Erythroblast (primary cell): ENCODE results near the gene FAM13A.

Experiments
- DNase-seq, 2 experiments: peaks; one replicate each; lab custom pipeline; 2025; lab: John Stamatoyannopoulos, UW
- GATA1 ChIP-seq: IDR thresholded peaks from 2 replicates; pipeline ENCODE4 v1.6.1; 2011; ENCODE audit warnings: low read depth, mild to moderate bottlenecking, control low read depth, low read length, moderate library complexity
- POLR2A ChIP-seq: IDR thresholded peaks from 2 replicates; pipeline ENCODE4 v1.6.1; 2011; ENCODE audit warnings: mild to moderate bottlenecking, low read length

FAM13A gene

DNA sequence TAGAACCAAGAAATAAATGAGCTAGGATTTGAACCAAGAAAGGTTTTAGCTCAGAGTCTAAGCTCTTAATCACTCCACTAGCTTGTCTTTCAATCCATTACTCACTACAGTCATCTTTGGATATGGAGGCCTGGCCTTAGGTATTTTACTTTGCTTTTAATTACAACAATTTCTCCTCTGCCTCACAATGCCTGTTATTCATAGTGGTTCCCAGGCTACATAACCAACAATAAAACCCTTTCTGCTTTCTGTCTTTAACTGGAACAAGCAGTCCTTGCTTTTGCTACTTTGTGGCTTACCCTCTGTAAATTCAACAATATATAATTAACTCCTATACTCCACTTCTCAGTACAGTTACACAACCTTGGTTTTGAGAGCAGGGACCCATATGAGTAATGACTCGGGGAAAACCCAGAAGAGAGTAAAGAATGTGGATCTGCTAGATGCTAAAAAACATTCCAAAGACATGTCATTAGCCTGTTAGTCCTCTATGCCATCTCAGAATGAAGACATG is 264.7 kb downstream of the FAM13A start:
- TF ChIP-seq GATA1 (no peak), POLR2A (no peak)
- no peak for DNase-seq

DNA sequence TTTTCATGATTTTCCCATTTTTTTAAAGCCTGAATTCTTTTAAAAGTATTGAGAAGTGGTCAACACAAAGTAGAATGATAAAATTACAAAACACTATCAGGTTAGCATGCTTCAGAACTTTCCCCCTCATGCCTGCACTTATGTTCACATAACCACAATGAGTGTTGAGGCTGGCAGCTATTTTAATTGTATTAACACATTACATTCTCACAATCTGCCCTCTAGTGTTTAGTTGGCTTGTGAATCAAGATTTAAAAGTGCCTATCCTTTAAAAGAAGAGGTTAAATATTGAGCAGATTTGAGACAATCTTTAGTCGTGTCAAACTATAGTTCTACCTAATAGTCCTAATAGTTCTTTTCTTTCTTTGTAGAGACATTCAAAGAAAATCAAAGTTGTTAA is 265.7 kb downstream of the FAM13A start:
- TF ChIP-seq GATA1 (no peak), POLR2A (no peak)
- peak in 1 of 2 experiments; percentile 9 for DNase-seq

DNA sequence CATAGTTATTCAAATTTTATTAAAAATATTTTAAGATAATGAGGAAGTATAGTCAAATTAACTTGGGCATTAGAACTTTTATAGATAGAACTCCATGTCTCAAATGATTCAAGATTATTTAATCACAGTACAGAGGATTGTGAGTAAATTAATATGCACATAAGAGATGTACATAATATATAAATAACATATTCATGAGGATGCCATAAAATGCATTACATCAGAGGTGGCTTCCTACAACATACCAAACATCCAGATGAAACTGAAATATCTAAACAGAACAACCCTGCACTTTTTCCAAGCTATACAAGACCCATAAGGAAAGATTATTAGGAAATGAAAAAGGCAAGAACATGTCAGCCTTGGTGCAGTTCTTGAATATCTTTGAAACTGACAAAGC is 268.1 kb downstream of the FAM13A start:
- no peak for TF ChIP-seq POLR2A
- no peak for TF ChIP-seq GATA1
- DNase-seq, result no peak

DNA sequence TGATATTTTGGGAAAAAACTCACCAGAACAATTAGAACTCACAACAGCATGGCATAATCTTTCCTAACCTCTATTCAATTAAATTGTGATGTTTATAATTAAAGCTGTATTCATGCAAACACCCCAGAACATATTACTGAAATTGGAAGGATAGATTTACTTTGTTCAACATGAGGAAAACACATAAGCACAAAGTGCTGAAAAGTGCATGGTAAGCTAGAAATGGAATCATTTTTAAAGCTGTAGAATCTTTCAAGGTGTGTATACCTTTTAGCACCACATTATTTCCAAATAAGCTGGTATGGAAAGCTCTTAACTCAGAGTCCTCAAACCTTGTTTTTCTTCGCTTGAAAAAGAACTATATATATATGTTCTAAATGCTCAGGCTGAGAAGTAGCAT is 268.6 kb downstream of the FAM13A start:
- no peak for DNase-seq
- TF ChIP-seq GATA1 (no peak), POLR2A (no peak)

DNA sequence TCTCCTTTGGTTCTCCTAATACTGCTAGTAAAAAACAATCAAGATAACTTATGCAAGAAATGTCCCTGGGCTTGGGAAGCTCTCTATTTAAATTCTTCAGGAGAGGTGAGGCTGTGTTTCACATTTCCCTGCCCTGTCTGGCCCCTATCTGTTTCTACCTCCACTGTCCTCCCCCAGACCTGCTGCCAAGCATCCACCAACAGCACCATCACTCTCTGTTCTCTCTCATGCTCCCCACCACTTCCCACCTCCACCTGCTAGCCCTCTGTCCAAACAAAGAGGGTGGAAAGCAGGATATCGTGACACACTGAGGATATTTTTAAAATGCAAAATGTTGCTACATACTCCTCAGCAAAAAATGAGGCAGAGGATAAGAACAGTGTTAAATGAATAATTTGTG is 271.0 kb downstream of the FAM13A start:
- no peak for DNase-seq
- no peak for TF ChIP-seq GATA1
- no peak for TF ChIP-seq POLR2A

DNA sequence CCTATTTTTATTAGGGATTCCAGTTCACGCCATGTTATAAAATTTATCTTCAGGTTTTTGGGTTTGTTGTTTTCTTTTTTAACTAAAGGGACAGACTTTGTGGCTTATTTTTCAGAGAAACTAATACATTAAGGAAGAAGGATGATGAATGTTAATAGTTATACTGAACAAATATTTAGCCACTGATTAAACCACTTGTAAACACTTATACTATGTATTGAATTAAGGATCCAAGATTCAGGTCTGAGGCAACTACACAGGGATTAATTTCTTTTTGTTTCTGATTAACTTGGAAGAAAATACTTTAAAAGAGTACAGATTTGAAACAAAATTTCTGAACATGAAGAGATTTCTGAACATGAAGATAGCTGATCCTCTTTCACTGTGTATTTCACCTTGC is 276.6 kb downstream of the FAM13A start:
- TF ChIP-seq GATA1 (no peak), POLR2A (no peak)
- DNase-seq, result no peak

DNA sequence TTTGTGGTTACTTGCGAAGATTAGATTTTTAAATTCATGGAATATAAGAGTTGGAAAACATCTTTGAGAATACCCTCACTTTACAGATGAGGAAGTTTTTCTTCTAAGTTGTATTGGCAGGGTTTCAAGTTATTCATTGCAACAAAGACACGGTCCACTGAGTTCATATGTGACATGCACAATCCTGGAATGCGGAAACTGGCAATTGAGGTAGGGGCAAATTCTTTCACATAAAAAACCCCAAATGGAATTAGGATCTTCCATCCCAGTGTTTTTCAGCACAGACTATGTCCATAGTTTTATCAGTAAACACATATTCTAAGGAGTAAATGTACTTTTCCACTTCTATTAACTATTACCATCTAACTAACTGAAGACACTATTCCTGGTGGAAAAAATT is 277.6 kb downstream of the FAM13A start:
- no peak for DNase-seq
- TF ChIP-seq GATA1 (no peak), POLR2A (no peak)

DNA sequence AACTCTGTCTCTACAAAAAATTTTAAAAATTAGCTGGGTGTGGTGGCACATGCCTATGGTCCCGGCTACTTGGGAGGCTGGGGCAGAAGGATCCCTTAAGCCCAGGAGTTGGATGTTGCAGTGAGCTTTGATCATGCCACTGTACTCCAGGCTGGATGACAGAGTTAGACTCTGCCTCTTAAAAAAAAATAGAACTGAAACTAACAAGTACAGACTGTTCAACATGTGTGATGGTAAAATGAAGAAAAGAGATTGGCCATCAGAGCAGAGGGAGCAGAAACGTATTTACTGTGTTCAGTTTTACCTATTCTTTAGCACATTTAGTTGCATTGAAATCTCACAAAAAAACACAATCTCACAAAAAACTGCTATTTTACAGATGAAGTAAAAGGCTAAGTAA is 281.5 kb downstream of the FAM13A start:
- no peak for TF ChIP-seq GATA1
- TF ChIP-seq POLR2A, result no peak

DNA sequence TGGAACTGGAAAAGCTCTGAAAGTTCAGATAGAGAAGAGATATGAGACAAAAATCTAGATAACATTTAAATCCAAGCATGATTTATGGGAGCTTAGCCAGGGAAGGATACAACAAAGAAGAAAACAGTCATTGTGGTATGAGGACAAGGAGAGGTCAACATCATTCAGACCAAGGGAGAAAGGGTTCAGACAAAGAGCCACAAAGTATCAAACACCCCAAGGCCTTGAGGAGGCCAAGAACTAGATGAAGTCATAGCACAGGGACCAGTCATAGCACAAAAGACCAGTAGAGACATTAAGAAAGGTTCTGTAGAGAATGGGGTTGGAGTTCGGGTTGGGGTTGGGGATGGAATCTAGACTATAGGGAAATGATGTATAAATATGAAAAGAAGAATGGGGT is 282.0 kb downstream of the FAM13A start:
- DNase-seq, result no peak
- TF ChIP-seq POLR2A (no peak), GATA1 (no peak)

More for the DNA sequence above, 281.5 kb downstream of the FAM13A start:
- no peak for DNase-seq

DNA sequence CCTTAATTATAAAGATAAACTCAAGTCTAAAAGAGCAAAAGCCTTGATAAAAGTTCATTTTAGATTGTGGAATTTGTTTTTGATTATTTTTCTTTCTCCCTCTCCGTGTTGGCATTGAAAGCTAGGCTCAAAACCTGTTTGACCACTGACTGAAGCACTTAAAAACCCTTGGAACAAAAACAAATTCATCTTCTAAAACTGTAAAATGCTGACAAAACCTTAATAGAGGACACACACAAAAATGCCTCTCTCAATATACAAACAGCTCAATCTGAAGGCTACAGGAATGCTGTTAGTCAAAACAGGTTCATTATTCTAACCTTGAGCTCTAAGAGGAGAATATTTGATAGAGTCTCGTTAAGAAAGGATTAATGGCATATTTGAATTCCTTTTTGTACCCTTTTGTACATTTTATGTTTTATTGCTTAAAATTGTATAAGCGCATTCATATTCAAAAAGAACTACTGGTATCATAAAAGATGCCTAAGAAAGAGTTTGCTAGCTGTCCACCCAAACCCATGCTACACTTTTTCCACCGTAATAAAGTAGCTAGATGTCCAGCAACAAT is 285.0 kb downstream of the FAM13A start:
- DNase-seq, result no peak
- TF ChIP-seq POLR2A (no peak), GATA1 (no peak)

DNA sequence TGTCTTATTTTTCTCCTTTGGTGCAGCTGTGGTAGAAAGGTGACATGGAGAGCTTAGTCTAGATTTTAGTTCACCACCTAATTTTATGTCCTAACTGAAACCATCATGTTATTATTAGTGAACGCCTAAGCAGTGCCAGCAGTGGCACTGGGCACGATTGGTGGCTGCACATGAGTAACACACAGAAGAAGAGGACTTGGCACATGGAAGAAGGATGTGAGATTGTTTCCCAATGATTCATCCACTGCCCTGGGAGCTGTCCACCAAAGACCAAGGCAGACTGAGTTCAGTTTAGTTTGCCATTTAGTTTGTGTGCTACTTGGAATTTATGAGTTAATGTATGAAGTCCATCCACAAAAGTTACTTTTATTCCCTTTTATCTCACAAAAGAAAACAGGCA is 291.3 kb downstream of the FAM13A start:
- no peak for DNase-seq
- no peak for TF ChIP-seq GATA1
- no peak for TF ChIP-seq POLR2A

DNA sequence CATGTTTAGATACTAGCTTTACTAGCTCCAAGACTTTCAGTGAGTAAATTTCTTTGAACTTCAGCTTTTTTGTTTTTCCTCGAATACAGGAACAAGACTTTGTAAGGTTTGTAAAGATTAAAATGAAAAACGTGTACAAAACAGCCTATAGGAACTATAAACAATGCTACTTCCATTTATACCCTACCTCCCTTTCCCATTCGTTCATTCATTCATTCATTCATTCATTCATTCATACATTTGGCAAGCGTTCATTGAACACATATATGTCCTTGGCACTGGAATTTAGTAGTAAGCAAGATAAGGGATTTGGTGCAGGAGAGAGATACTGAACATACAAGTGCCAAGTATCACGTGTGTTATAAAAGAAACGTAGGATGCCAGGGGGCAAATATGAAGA is 293.9 kb downstream of the FAM13A start:
- no peak for DNase-seq
- no peak for TF ChIP-seq POLR2A
- no peak for TF ChIP-seq GATA1

DNA sequence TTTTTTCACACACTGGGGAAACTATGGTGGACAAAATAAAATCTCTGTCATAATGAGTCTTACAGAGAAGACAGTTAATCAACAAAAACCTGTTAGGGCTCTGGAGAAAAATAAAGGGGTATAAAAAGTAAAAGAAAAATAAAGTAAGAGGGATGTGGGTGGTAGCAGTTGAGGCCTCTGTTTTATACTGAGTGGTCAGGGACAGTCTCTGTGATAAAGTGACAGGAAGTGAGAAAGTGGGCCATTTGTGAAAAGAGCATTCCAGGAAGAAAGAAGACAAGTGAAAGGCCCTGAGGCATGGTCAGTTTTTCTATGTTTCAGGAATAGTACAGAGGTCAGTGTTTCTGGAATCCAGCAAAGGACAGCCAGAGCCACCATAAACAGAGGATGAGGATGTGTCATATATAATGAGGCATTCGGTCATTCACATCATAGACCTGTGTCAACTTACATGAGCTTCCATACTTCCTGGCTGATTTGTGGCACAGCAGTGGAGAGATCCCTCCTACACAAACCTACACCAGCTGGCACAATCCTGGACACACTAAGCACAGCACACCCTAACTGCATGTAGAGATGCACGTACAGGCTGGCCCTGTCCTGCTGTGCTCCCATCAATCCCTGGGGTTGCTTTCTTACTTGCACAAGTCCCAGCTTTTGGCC is 295.0 kb downstream of the FAM13A start:
- no peak for DNase-seq
- TF ChIP-seq POLR2A (no peak), GATA1 (no peak)

DNA sequence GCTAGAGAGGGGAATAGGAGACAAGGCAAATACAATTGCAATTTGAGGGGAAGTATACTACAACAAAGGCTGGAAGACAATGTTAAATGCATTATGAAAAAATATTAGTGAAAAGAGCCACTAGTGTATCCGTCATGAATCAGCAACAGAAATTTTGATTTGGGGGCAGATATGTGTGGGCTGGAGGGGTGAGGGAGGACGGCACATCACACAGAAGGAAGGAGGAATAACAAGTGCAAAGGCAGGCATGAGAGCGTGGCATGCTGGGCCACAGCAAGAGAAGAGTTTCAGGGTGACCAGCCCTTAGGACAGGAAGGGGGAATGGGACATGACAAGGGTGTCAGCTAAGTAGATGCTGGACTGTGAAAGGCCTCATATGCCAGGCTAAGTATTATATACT is 295.6 kb downstream of the FAM13A start:
- no peak for DNase-seq
- TF ChIP-seq POLR2A, result no peak
- no peak for TF ChIP-seq GATA1

DNA sequence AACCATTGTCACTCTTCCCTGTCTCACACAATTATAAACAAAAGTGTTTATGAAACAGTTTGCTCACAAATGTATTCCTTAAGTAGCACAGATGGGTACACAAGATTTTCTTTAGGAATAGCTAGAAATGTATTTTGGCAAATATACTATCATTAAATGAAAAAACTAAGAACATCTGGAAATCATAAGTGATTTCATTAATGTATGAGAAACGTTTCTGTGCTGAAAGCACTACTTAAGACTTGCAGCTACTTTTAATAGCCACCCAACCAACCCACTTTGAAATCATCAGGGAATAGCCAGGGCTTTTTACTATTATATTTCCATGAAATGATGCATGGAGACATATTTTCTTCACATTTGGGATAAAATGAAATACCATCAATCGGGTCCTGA is 297.1 kb downstream of the FAM13A start:
- TF ChIP-seq GATA1, result no peak
- no peak for TF ChIP-seq POLR2A
- DNase-seq, result no peak
